H7 (cell line): Measurements from ENCODE around the gene SEMA7A. TPM values are rescaled to one million over a fixed set of nuclear protein-coding genes. Genes with fewer than 3 reads are reported as not detected.
"Not testable (repeated sequence)": the region's sequence is repeated elsewhere in the genome, so short reads cannot be mapped to it uniquely, and the experiment has no call there.

ENCODE experiments used
- DNase-seq: peaks from one replicate; pipeline ENCODE4 v3.0.0; 2012
- H3K27me3 ChIP-seq: 2 replicates; pipeline ENCODE4 v1.6.0; 2011; ENCODE audit warnings: mild to moderate bottlenecking, low read length; ENCODE audit not compliant: control insufficient read depth, insufficient read depth
- H3K36me3 ChIP-seq: replicated peaks from 2 replicates; pipeline ENCODE4 v1.5.1; 2011; ENCODE audit warnings: low read length; ENCODE audit not compliant: control insufficient read depth, insufficient read depth
- H3K4me3 ChIP-seq: 2 replicates; pipeline ENCODE4 v1.5.1; 2011; ENCODE audit warnings: low read depth, mild to moderate bottlenecking, control low read depth, low read length, moderate library complexity; ENCODE audit not compliant: insufficient read depth
- total RNA-seq: library from RNA; depleted of rRNA; stranded (reverse); fragments of >200 nt; shearing (Covaris generic); gene quantifications from 2 replicates; pipeline ENCODE4 v1.2.3, GENCODE V29; 2014

Gene SEMA7A
- total RNA-seq, 1 experiment from 2014 or later, result 36.0 TPM

DNA sequence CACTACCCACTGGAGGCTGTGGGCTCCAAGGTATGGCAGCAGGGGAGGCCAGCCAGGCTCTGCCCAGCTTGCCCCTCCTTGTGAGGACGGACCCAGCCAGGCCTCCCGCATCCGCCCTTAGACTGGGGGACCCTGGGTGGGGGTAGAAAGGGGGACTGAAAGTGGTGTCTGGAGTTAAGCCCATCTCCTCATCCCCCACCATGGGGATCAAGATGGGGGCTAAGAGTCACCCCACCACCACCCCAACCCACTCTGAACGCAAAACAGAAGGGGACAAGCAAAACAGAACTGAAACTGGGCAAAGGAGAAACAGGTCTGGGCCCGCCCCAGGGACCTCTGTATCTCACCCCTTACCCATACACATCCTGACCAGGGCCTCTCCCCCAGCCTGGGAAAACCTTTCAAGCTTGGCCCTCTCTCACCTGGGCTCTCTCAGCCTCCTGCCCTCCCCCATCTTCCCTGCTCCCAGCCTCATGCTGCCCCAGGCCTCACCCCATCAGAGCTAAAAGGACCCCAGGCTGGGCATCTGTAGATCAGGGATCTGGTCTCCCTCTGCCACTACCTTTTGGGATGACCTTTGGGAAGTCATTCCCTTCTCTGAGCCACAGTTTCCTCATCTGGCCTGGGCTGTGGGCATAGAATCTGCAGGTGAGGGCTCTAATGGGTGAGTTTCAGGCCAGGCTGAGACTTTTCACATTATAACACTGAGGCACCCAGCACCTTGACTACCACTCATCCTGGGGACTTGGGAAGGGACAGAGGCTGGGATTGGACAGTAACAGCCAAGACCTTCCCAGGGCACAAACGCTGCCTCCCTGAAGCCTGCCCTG, 36.3 kb downstream of the SEMA7A start:
- no peak overlapping the region for H3K4me3 ChIP-seq
- no peak for DNase-seq
- no peaks in the 10 kb centered on the region for H3K36me3 ChIP-seq
- H3K27me3 ChIP-seq, result no peaks in the 10 kb centered on the region

GRCh38 chr15:74396445-74397238, 37.1 kb downstream of the SEMA7A start:
- Histone ChIP-seq H3K27me3 (no peaks in the 10 kb centered on the region), H3K36me3 (no peaks in the 10 kb centered on the region), H3K4me3 (no peak overlapping the region)
- no peak for DNase-seq

GRCh38 chr15:74396146-74396438, 37.7 kb downstream of the SEMA7A start:
- Histone ChIP-seq H3K4me3 (no peak overlapping the region), H3K36me3 (no peaks in the 10 kb centered on the region), H3K27me3 (no peaks in the 10 kb centered on the region)
- no peak for DNase-seq

- Histone ChIP-seq H3K4me3 (no peak overlapping the region), H3K36me3 (no peaks in the 10 kb centered on the region), H3K27me3 (no peaks in the 10 kb centered on the region)
- DNase-seq, result no peak
These were observed 38.2 kb downstream of the SEMA7A start for GRCh38 chr15:74395319-74396145.

GRCh38 chr15:74394090-74394846, 39.5 kb downstream of the SEMA7A start:
- Histone ChIP-seq H3K4me3 (no peak overlapping the region), H3K36me3 (no peaks in the 10 kb centered on the region), H3K27me3 (no peaks in the 10 kb centered on the region)
- DNase-seq, result no peak

GRCh38 chr15:74393423-74393822, 40.3 kb downstream of the SEMA7A start:
- no peaks in the 10 kb centered on the region for H3K27me3 ChIP-seq
- DNase-seq, result no peak
- no peak overlapping the region for H3K4me3 ChIP-seq
- no peaks in the 10 kb centered on the region for H3K36me3 ChIP-seq

DNA sequence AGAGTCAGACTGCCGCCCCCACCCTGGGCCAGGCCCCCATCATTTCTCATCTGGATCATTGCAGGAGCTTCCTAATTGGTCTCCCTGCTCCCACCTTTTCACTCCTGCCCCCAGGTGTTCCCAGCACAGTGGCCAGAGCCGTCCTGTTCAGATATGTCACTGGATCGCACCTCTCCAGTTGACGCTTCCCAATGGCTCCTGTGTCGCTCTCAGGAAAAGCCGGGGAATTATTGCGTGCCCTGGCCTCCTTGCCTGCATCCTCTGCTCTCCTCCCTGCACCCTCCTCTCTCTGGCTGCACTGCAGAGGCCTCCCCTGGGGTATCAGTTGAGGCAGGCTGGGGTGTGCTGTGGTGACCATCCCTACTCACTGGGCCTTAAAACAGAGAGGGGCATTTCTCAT, 40.9 kb downstream of the SEMA7A start:
- H3K4me3 ChIP-seq, result no peak overlapping the region
- DNase-seq, result no peak
- H3K27me3 ChIP-seq, result no peaks in the 10 kb centered on the region

DNA sequence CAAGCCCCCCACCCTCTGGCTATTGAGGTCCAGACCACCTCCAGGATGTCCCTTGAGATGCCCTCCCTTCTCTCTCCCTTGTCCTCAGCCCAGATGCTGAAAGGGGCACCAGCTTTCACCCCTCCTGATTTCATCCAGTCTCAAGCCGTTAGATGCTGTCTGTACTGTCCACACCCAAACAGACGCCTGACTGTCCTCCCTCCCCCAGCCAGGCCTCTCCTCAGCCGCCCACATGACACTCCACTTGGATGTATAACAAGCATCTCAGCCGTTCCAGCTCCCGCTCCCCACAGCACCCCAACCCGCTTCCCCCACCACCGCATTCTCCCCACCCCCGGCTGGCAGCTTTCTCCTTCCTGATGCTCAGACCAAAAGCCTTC, 41.3 kb downstream of the SEMA7A start:
- Histone ChIP-seq H3K27me3 (no peaks in the 10 kb centered on the region), H3K36me3 (no peaks in the 10 kb centered on the region), H3K4me3 (no peak overlapping the region)
- no peak for DNase-seq

More for the DNA sequence above, 40.9 kb downstream of the SEMA7A start:
- no peaks in the 10 kb centered on the region for H3K36me3 ChIP-seq

- no peaks in the 10 kb centered on the region for H3K36me3 ChIP-seq
- DNase-seq, result no peak
- H3K4me3 ChIP-seq, result no peak overlapping the region
- no peaks in the 10 kb centered on the region for H3K27me3 ChIP-seq
These were observed 41.9 kb downstream of the SEMA7A start for GRCh38 chr15:74391582-74392450.

- Histone ChIP-seq H3K27me3 (no peaks in the 10 kb centered on the region), H3K36me3 (no peaks in the 10 kb centered on the region), H3K4me3 (no peak overlapping the region)
- DNase-seq, result no peak
These were observed 43.0 kb downstream of the SEMA7A start for GRCh38 chr15:74390647-74391288.

DNA sequence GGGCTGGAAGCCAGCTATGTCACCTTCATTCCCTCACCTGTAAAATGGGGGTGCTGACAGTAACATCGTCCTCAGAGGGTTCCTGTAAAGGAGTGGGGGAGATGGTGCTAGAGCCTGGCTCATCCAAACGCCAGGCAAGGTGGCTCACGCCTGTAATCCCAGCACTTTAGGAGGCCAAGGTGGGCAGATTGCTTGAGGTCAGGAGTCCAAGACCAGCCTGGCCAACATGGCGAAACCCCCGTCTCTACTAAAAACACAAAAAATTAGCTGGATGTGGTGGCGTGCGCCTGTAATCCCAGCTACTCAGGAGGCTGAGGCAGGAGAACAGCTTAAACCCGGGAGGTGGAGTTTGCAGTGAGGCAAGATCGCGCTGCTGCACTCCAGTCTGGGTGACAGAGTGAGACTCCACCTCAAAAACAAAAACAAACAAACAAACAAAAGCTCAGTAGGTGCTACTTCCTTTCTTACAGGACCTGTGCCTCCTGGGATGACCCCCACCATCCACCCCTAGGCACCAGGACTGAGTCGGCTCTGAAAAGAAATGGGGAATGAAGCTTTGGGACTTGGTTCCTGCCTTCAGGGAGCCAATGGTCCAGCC, 43.6 kb downstream of the SEMA7A start:
- H3K36me3 ChIP-seq, DNase-seq, H3K4me3 ChIP-seq, H3K27me3 ChIP-seq: not testable (repeated sequence)

DNA sequence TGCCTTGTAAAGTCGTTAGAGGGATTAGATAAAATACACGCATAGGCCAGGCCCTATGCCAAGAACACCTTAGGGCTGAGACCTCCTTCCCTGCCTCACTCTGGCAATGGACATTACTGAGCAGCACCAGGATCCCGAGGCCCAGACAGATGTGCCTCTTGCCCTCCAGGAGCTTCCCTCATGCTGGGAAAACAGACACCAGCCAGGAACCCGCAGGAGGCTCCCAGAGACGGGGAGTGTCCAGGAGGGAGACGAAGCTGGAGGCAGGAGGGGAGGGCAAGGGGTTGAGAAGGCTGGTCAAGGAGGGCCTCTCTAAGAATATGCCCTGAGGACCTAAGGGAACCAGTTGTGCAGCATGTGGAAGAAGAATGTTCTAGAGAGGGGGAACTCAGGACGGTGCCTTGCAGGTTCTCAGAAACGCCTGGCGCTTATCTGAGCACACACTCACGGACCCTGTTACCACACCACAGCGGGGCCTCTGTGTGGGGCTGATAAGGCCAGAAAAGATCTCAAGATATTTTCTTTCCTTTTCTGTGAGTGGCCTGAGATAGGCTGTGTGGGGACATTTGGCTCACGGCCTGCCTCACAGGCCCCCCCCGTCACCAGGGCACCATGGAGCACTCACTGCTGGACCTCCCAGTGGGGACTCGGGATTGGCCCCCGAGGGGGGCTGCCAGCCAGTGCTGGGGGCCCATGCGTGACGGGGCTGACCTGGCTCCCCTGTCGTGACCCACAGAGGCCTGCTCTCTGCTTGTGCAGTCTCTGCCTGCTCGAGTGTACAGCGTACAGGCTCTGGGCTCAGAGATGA, 44.3 kb downstream of the SEMA7A start:
- no peaks in the 10 kb centered on the region for H3K36me3 ChIP-seq
- no peak for DNase-seq

More for the DNA sequence above, 44.3 kb downstream of the SEMA7A start:
- no peak overlapping the region for H3K4me3 ChIP-seq
- H3K27me3 ChIP-seq, result no peaks in the 10 kb centered on the region
